HEK293T (cell line): Measurements from ENCODE around the gene SLC25A17.

ENCODE experiments used
- CTCF ChIA-PET: fragments of 350-600 bp; formaldehyde crosslinking; extraction: SDS; loops from one replicate; lab custom pipeline; 2021; ENCODE audit warnings: antibody characterized with exemption, inconsistent platforms; lab: Yijun Ruan, JAX
- POLR2A ChIA-PET: fragments of 350-600 bp; formaldehyde crosslinking; extraction: SDS; loops from one replicate; lab custom pipeline; 2020; ENCODE audit warnings: antibody characterized with exemption, inconsistent platforms; lab: Yijun Ruan, JAX
- DNase-seq: peaks from one replicate; pipeline ENCODE4 v3.0.0; 2012; ENCODE audit warnings: mixed read lengths; ENCODE audit errors: extremely low spot score
- ARNT ChIP-seq: fragments of 450-650 bp; IDR thresholded peaks from 2 replicates; pipeline ENCODE4 v1.6.1; 2017; ENCODE audit warnings: mild to moderate bottlenecking
- BHLHE40 ChIP-seq: fragments of 450-650 bp; IDR thresholded peaks from 2 replicates; pipeline ENCODE4 v1.6.1; 2016; ENCODE audit warnings: mild to moderate bottlenecking, moderate library complexity, borderline replicate concordance
- CTBP1 ChIP-seq: fragments of 450-650 bp; IDR thresholded peaks from 2 replicates; pipeline ENCODE4 v1.6.1; 2016; ENCODE audit warnings: borderline replicate concordance
- ELF4 ChIP-seq: fragments of 450-650 bp; IDR thresholded peaks from 2 replicates; pipeline ENCODE4 v1.6.1; 2017; ENCODE audit warnings: antibody characterized with exemption
- FOXA1 ChIP-seq: fragments of 450-650 bp; IDR thresholded peaks from 2 replicates; pipeline ENCODE4 v1.6.1; 2016; ENCODE audit warnings: mild to moderate bottlenecking
- FOXK2 ChIP-seq: fragments of 450-650 bp; IDR thresholded peaks from 2 replicates; pipeline ENCODE4 v1.6.1; 2016; ENCODE audit warnings: mild to moderate bottlenecking
- FOXM1 ChIP-seq: fragments of 450-650 bp; IDR thresholded peaks from 2 replicates; pipeline ENCODE4 v1.6.1; 2017; ENCODE audit warnings: mild to moderate bottlenecking, borderline replicate concordance
- HDGF ChIP-seq: fragments of 450-650 bp; IDR thresholded peaks from 2 replicates; pipeline ENCODE4 v1.6.1; 2017; ENCODE audit warnings: antibody characterized with exemption, borderline replicate concordance
- L3MBTL2 ChIP-seq: fragments of 450-650 bp; conservative IDR thresholded peaks from 2 replicates; pipeline ENCODE4 v1.6.1; 2016; ENCODE audit warnings: mild to moderate bottlenecking
- LEF1 ChIP-seq: fragments of 450-650 bp; IDR thresholded peaks from 2 replicates; pipeline ENCODE4 v1.6.1; 2017; ENCODE audit warnings: mild to moderate bottlenecking, borderline replicate concordance
- NFRKB ChIP-seq: fragments of 450-650 bp; IDR thresholded peaks from 2 replicates; pipeline ENCODE4 v1.6.1; 2016; ENCODE audit warnings: mild to moderate bottlenecking, moderate library complexity
- PKNOX1 ChIP-seq: fragments of 450-650 bp; IDR thresholded peaks from 2 replicates; pipeline ENCODE4 v1.6.1; 2016
- SP1 ChIP-seq: fragments of 450-650 bp; IDR thresholded peaks from 2 replicates; pipeline ENCODE4 v1.6.1; 2017
- SUZ12 ChIP-seq: fragments of 450-650 bp; IDR thresholded peaks from 2 replicates; pipeline ENCODE4 v1.6.1; 2016; ENCODE audit warnings: mild to moderate bottlenecking
- TARDBP ChIP-seq: fragments of 450-650 bp; IDR thresholded peaks from 2 replicates; pipeline ENCODE4 v1.6.1; 2016
- ZNF384 ChIP-seq: fragments of 450-650 bp; IDR thresholded peaks from 2 replicates; pipeline ENCODE4 v1.6.1; 2016

Gene SLC25A17

GRCh38 chr22:40751250-40751649, 67.9 kb downstream of the SLC25A17 start:
- TF ChIP-seq PKNOX1 (no peak), NFRKB (no peak), FOXM1 (no peak), SUZ12 (no peak), TARDBP (no peak), FOXA1 (no peak), BHLHE40 (no peak), FOXK2 (no peak), LEF1 (no peak), ELF4 (no peak), CTBP1 (no peak), HDGF (no peak), ZNF384 (no peak)
- no peak for DNase-seq
- POLR2A ChIA-PET, result no interaction called here
- CTCF ChIA-PET, result interaction anchor here (1.5 kb wide), 1 partner anchor 8 kb away, joined by 4 read pairs; no protein-coding TSS in a partner anchor

- TF ChIP-seq NFRKB, result no peak
- TF ChIP-seq ZNF384, result no peak
- TF ChIP-seq TARDBP, result no peak
- no peak for TF ChIP-seq SUZ12
- TF ChIP-seq FOXK2, result no peak
- no peak for TF ChIP-seq BHLHE40
- TF ChIP-seq CTBP1, result no peak
- TF ChIP-seq FOXM1, result no peak
- TF ChIP-seq FOXA1, result no peak
- no peak for TF ChIP-seq ELF4
- no peak for TF ChIP-seq PKNOX1
- no peak for TF ChIP-seq L3MBTL2
- no peak for TF ChIP-seq ARNT
- no peak for TF ChIP-seq SP1
- no peak for TF ChIP-seq LEF1
- TF ChIP-seq HDGF, result no peak
- CTCF ChIA-PET, result interaction anchor here (1.5 kb wide), 1 partner anchor 9 kb away, joined by 4 read pairs; no protein-coding TSS in a partner anchor
- no peak for DNase-seq
- POLR2A ChIA-PET, result no interaction called here
Measured at GRCh38 chr22:40749829-40750228, 69.3 kb downstream of the SLC25A17 start.

GRCh38 chr22:40748388-40749355, 70.5 kb downstream of the SLC25A17 start:
- POLR2A ChIA-PET, result interaction anchor here (1.0 kb wide), 2 partner anchors 97 to 112 kb away, joined by 3 read pairs; partner anchors contain the start of gene MRTFA
- no peak for DNase-seq
- TF ChIP-seq FOXK2, result no peak
- no peak for TF ChIP-seq ELF4
- TF ChIP-seq CTBP1, result no peak
- no peak for TF ChIP-seq SP1
- TF ChIP-seq NFRKB, result no peak
- TF ChIP-seq FOXM1, result no peak
- no peak for TF ChIP-seq LEF1
- no peak for TF ChIP-seq ARNT
- TF ChIP-seq TARDBP, result no peak
- TF ChIP-seq BHLHE40, result no peak
- no peak for TF ChIP-seq PKNOX1
- CTCF ChIA-PET, result no interaction called here

- TF ChIP-seq L3MBTL2 (no peak), NFRKB (no peak), FOXA1 (no peak), LEF1 (no peak), PKNOX1 (no peak), FOXM1 (no peak), TARDBP (no peak), BHLHE40 (no peak), HDGF (no peak)
- POLR2A ChIA-PET, result no interaction called here
- no peak for DNase-seq
- CTCF ChIA-PET, result interaction anchor here (0.6 kb wide), 2 partner anchors 78 to 540 kb away, joined by 3 read pairs; no protein-coding TSS in a partner anchor
Measured at GRCh38 chr22:40747361-40747760, 71.8 kb downstream of the SLC25A17 start.

GRCh38 chr22:40746428-40747220, 72.5 kb downstream of the SLC25A17 start:
- POLR2A ChIA-PET, result interaction anchor here (0.6 to 0.7 kb wide), 2 partner anchors 58 to 95 kb away, joined by 3 read pairs; no protein-coding TSS in a partner anchor
- no peak for DNase-seq
- TF ChIP-seq PKNOX1 (no peak), ARNT (no peak), ELF4 (no peak), FOXM1 (no peak), SP1 (no peak), FOXK2 (no peak), CTBP1 (no peak), FOXA1 (no peak), L3MBTL2 (no peak), LEF1 (no peak), HDGF (no peak), NFRKB (no peak), BHLHE40 (no peak), ZNF384 (no peak), TARDBP (no peak), SUZ12 (no peak)
- CTCF ChIA-PET, result interaction anchor here (0.6 kb wide), 2 partner anchors 37 to 541 kb away, joined by 3 read pairs; no protein-coding TSS in a partner anchor
